GM18517 (cell line): ENCODE results near the gene ZNF385A.

Source experiments
- ATAC-seq: cut with Tn5 transposase; IDR thresholded peaks from one replicate; pipeline ENCODE4 v1.9.1; 2021; ENCODE audit warnings: mild to moderate bottlenecking, moderate library complexity; ENCODE audit not compliant: unreplicated experiment

ZNF385A gene

GRCh38 chr12:54416687-54417603, 32.4 kb upstream of the ZNF385A start:
- ATAC-seq = no peak

GRCh38 chr12:54415221-54415929, 30.8 kb upstream of the ZNF385A start:
- no peak for ATAC-seq

DNA sequence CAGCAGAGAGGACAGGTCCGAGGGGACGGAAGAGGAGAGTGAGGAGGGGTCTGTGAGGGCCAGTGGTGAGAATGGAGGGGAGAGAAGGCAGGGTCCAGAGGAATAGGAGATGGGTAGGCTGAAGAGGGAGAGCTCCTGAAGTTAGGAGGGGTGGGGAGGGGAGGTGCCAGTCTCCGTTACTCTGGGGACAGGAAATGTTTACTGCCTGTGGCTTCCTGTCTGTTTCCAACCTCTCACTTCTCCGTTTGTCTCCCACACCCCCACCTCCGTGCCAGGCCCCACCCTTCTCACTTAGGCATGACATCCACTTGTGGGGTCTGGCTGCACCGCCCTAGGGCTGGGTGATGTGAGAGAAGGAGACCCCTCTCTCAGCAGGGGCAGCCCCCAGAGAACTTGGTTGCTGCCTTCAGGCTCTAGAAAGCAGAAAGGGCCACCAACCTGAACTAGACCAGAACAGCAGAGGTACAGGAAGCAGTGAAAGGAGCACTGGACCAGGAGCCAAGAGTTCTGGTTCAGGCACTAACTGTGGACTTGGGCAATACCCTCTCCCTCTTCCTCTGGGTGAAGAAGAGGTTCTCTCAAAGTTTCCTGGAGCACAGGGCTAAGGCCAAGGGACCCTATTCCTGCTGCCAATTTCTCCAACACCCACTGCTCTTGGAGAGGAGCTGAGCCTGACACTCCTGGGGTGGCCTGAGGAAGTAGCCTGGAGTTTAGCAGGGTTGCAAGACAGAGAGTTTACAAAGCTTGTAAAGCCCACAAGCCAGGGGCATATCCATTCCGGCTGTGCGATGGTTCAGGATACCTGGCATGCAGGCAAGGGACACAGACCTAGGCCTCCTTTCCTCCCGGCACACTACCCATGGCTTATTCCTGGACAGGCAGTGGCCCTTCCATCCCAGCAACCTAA, 29.0 kb upstream of the ZNF385A start:
- no peak for ATAC-seq

- no peak for ATAC-seq
Measured at GRCh38 chr12:54412786-54413185, 28.3 kb upstream of the ZNF385A start.

GRCh38 chr12:54412348-54412747, 27.8 kb upstream of the ZNF385A start:
- no peak for ATAC-seq

DNA sequence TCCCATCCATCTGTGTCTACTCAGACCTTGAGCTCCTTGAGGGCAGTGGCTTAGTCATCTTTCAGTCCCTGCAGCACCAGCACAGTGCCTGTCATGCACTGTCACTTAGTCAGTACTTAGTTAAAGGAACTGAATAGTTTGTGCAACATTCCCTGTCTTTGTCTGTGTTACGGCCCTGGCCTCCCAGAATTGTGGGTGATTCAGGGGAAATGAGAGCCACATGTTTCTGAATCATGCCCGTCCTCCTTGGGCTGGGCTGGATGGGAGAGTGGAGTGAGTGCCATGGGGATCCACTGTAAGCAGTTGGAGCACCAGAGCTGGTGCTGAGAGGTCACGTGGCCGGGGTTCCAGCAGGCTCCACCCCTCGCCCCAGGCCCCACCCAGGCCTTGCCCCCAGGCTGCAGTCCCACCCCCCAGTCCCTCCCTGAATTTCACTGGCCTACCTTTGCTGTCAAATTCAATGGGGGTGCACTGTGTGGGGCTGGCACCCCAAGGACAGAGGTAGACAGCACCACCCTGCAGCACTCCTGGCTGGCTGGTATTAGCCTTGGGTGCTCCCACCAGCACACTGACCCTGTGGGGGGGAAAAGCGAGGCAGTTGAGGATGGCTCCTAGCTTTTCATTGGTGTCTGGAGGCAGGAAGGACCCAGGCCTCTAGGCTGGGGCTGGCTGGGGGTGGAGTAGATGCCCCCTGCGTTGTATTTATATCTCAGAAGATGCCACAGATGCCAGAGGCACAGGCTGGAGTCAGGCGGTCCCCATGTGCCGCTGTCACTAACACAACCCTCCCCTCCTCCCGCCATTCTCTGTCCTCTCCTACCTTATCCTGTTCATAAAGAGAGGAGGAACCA, 27.1 kb upstream of the ZNF385A start:
- no peak for ATAC-seq

DNA sequence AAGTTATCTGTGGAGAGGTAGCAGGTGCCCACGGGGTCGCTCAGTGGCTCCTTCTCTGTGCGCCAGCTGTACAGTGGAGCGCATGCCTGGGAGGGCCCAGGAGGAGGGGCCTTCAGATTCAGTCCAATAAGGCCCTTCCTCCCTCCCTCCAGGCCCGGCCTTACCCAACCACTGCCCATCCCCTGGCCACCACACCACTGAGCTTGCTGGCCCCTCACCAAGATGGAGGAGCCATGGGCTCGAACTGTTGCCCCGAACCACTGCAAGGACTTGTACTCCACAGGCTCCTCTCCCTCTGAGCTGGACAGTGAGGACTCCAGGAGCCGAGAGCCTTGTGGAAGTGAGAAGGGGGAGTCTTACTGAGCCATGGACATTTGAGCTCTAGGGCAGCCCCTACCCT, 24.7 kb upstream of the ZNF385A start:
- ATAC-seq = no peak

GRCh38 chr12:54407183-54407905, 22.8 kb upstream of the ZNF385A start:
- no peak for ATAC-seq

DNA sequence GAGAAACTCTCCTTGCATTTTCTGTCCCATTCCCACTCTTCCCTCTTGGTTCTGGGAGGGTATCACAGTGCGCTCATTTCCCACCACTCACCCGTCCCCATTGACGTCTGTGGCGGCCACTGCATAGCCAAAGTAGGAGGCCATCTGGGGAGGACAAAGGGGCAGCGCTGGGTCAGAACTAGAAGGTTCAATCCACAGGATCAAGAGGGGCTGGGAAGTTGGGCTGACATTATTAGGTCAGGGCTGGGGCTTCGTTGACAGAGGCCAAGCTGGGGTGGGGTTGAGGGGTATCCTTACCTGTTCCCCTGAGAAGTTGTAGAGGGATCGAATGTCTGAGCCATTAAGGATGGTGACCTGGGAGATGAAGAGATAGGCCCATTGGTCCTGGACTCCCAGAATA, 21.0 kb upstream of the ZNF385A start:
- ATAC-seq = no peak

- ATAC-seq = no peak
Measured at GRCh38 chr12:54405106-54405505, 20.6 kb upstream of the ZNF385A start.

GRCh38 chr12:54404061-54405004, 19.8 kb upstream of the ZNF385A start:
- no peak for ATAC-seq

GRCh38 chr12:54401119-54401518, 16.6 kb upstream of the ZNF385A start:
- ATAC-seq = no peak

DNA sequence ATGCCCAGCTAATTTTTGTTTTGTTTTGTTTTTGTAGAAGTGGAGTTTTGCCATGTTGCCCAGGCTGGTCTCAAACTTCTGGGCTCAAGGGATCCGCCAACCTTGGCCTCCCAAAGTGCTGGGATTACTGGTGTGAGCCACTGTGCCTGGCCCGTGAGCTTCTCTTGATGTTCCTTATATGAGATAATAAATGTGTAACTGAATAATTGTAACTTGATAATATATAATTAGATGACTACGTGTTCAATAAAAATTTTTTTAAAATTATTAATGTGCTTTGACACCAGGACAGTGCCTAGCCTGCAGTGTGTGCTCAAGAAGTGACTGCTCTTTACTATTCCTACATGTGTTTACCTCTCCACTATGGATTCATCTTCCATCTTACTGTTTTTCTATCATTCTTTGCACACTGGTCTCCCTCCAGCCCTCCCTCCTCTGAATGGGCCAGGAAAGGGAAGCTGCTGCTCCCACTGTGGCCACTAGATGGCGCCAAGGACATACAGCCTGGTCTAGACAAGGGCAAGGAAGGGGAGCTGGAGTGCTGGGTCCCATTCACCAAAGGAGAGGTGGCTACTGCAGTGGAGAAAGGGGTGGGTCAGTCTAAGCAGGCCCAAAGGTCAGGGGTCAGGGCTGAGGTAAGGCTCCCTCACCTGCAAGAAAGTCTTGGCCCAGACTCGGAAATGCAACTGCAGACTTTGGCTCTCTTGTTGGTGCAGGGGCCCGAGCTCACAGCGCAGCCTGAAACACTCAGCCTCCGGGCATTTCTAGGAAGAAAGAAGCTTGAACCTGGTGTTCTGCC, 14.7 kb upstream of the ZNF385A start:
- no peak for ATAC-seq

DNA sequence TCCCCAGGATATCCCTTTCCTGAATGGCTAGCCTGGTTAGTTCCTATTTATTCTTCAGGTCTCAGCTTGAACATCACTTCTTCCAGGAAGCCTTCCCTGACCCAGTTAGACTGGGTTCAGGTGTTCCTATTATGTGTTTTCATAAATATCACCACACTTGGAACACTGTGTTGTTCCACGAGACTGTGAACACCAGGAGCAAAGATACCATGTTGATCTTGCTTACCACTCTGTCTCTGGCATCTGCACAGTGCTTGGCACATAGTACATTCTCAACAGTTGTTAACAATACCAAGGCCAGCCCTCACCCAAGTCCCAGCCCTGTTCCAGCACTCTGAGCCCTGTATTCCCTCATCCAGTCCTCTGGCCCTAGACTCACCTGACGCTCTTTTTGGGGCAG, 13.7 kb upstream of the ZNF385A start:
- no peak for ATAC-seq

DNA sequence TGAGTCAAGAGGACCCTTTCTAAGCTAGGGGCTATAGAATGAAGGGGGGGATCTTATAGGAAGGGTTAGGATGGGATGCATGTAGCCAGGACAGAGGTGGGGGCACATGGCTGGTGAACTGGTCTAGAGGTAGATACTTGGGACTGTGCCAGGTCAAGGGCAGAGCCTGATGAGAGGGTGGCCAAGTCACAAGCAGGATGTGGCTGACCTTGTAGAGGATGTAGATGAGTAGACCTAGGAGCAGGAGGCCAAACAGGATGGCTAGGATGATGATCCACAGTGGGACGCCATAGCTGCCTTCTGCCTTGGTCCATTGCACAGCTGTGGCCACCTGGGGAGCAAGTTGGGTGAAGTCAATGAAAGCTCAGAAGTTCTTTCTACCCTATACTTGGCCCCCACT, 12.6 kb upstream of the ZNF385A start:
- ATAC-seq = no peak

DNA sequence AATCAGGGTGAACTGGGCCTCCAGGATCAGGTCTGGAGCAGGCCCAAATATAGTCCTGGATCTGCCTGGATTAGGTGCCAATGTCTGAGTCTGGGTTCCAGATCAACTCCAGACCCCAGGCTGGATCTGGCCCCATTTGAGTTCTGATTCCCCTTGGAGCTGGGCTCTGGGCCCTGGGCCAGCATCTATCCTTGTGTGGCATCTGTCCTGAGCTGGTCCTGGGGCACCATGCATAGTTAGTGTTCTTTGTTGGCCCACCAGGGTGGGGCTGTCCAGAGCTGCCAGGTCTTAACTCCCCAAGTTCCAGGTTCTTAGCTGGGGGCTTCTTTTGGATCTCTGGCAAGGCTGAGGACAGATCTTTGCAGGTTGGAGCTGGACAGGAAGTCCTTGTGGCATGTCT, 11.0 kb upstream of the ZNF385A start:
- ATAC-seq = no peak

GRCh38 chr12:54394986-54395385, 10.5 kb upstream of the ZNF385A start:
- ATAC-seq = no peak

GRCh38 chr12:54394281-54394719, 9.8 kb upstream of the ZNF385A start:
- ATAC-seq = no peak
